ENCODE data around the gene NTNG2. TPM values are rescaled to one million over a fixed set of nuclear protein-coding genes. Genes with fewer than 3 reads are reported as not detected.

The NTNG2 gene
- total and polyA plus RNA-seq, 8 donors, result 0.27 to 4.6 (median 1.0) TPM

- Histone ChIP-seq H3K36me3 (no peaks in the 10 kb centered on the region), H3K4me1 (peaks cover 0 to 10% of the 10 kb centered on the region in 2 donors), H3K9me3 (no peaks in the 10 kb centered on the region), H3K4me3 (no peak overlapping the region), H3K27ac (no peak overlapping the region), H3K27me3 (peaks cover 0 to 50% of the 10 kb centered on the region in 2 donors)
- no peak for TF ChIP-seq CTCF (IDR thresholded peaks at IDR 0.05)
- ATAC-seq, result no peak
- peak in 1 of 4 donors; percentile 69 for DNase-seq
- intact Hi-C loops (cut with DNase I), result no loop called here
These were observed 64.9 kb downstream of the NTNG2 start for GRCh38 chr9:132226571-132227430.

DNA sequence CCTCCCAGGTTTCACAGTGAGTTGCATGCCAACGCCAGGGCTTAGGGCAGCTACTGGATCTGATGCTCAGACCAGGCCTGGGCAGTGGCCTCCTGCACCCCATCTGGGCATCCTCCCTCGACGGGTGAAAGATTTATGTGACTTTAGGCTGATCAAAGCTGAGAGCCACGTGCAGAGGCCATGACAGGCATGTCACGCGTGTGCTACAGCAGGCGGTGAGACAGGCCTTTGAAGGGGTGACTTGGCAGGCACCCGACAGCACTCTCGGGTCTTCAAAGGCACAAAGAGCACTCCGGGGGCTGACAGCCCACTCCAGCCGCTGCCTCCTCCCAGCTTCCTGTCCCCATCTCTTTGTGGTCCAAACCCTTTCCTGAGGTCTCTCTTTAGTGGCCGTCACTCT lies 66.2 kb downstream of the NTNG2 start:
- Histone ChIP-seq H3K36me3 (no peaks in the 10 kb centered on the region), H3K9me3 (no peaks in the 10 kb centered on the region), H3K27ac (no peak overlapping the region), H3K4me3 (no peak overlapping the region), H3K27me3 (peaks cover 0 to 50% of the 10 kb centered on the region in 2 donors), H3K4me1 (peaks cover 0 to 8% of the 10 kb centered on the region in 2 donors)
- ATAC-seq (no peak), DNase-seq (peak in 1 of 4 donors; percentile 32)
- intact Hi-C loops (cut with DNase I), result no loop called here
- TF ChIP-seq CTCF (IDR thresholded peaks at IDR 0.05), result no peak

DNA sequence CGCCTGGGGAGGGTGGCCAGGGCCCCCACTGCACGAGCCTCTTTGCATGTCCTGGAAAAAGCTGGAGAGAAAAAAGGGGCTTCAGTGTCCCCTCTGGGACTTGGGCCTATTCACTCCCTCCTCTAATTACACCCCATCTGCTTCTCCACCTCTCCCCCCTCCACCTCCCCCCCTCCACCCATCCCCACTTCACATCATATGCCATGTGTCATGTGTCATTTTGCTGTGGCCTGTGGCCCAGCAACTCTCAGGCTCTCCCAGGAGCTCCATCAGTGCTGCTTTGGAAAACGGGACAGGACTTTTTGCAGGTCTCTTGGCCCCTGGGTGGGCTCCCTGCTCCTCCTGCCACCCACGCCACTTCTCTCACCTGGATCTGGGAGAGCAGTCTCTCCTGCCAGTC lies 68.7 kb downstream of the NTNG2 start:
- Histone ChIP-seq H3K9me3 (no peaks in the 10 kb centered on the region), H3K4me1 (no peaks in the 10 kb centered on the region), H3K4me3 (no peak overlapping the region), H3K27ac (no peak overlapping the region), H3K36me3 (no peaks in the 10 kb centered on the region), H3K27me3 (peaks cover 0 to 52% of the 10 kb centered on the region in 2 donors)
- TF ChIP-seq CTCF (IDR thresholded peaks at IDR 0.05), result no peak
- intact Hi-C loops (cut with DNase I), result loop anchor here in 1 of 2 donors (10.0 kb wide), 1 partner anchor 66 kb away; the partner anchor contains the start of gene NTNG2
- ATAC-seq (no peak), DNase-seq (no peak)

- intact Hi-C loops (cut with DNase I), result loop anchor here in 1 of 2 donors (10.0 kb wide), 1 partner anchor 66 kb away; the partner anchor contains the start of gene NTNG2
- no peaks in the 10 kb centered on the region for H3K36me3 ChIP-seq
- peaks cover 0 to 2% of the 10 kb centered on the region in 2 donors for H3K4me1 ChIP-seq
- peaks cover 0 to 57% of the 10 kb centered on the region in 2 donors for H3K27me3 ChIP-seq
- DNase-seq (no peak), ATAC-seq (no peak)
- H3K9me3 ChIP-seq, result no peaks in the 10 kb centered on the region
- no peak overlapping the region for H3K4me3 ChIP-seq
- H3K27ac ChIP-seq, result no peak overlapping the region
- TF ChIP-seq CTCF (IDR thresholded peaks at IDR 0.05), result no peak
These were observed 69.3 kb downstream of the NTNG2 start for GRCh38 chr9:132231019-132231701.

- no peak for ATAC-seq
- no peak for TF ChIP-seq CTCF (IDR thresholded peaks at IDR 0.05)
These were observed 70.7 kb downstream of the NTNG2 start for GRCh38 chr9:132232522-132232921.

More at GRCh38 chr9:132232522-132232921, 70.7 kb downstream of the NTNG2 start:
- Histone ChIP-seq H3K27ac (no peak overlapping the region), H3K36me3 (no peaks in the 10 kb centered on the region), H3K9me3 (no peaks in the 10 kb centered on the region), H3K4me3 (no peak overlapping the region), H3K4me1 (peaks cover 0 to 7% of the 10 kb centered on the region in 2 donors), H3K27me3 (peaks cover 0 to 51% of the 10 kb centered on the region in 2 donors)
- DNase-seq, result peak in 1 of 4 donors; percentile 62
- intact Hi-C loops (cut with DNase I), result loop anchor here in 1 of 2 donors (10.0 kb wide), 1 partner anchor 68 kb away; the partner anchor contains the start of gene NTNG2
